MCF 10A (cell line): ENCODE measurements around the gene SPRED2. TPM values are rescaled to one million over a fixed set of nuclear protein-coding genes. Genes with fewer than 3 reads are reported as not detected.

ENCODE experiments used
- Bru-seq: library from RNA; stranded (reverse); fragments of 400-500 nt; gene quantifications from one replicate; lab custom pipeline; 2021; lab: Mats Ljungman, UMichigan
- BruChase-seq, 2 experiments: library from RNA; stranded (reverse); fragments of 400-500 nt; gene quantifications; one replicate each; lab custom pipeline; 2021; lab: Mats Ljungman, UMichigan
- BruUV-seq: library from RNA; stranded (reverse); fragments of 400-500 nt; replicated peaks from 2 replicates; lab custom pipeline; 2021; lab: Mats Ljungman, UMichigan
- CTCF ChIA-PET: fragments of 300-600 bp; sonication (Branson Sonifier 250); formaldehyde crosslinking; extraction: SDS; loops from one replicate; lab custom pipeline; 2021; ENCODE audit warnings: antibody characterized with exemption, inconsistent platforms; lab: Yijun Ruan, JAX
- POLR2A ChIA-PET: fragments of 300-600, 350-650 bp; sonication (Branson Sonifier 250); formaldehyde crosslinking; extraction: SDS; loops from one replicate; lab custom pipeline; 2020; ENCODE audit warnings: antibody characterized with exemption, inconsistent platforms; lab: Yijun Ruan, JAX
- DNase-seq: peaks from one replicate; pipeline ENCODE4 v3.0.0-alpha.2; 2018; ENCODE audit not compliant: unreplicated experiment
- H3K27ac Mint-ChIP-seq: one replicate; pipeline ENCODE4 v1.8.0; 2022; ENCODE audit warnings: mild to moderate bottlenecking, low read depth, mixed read lengths; ENCODE audit not compliant: unreplicated experiment
- H3K27me3 Mint-ChIP-seq: one replicate; pipeline ENCODE4 v1.8.0; 2022; ENCODE audit warnings: mixed read lengths; ENCODE audit not compliant: insufficient read depth, unreplicated experiment
- H3K36me3 Mint-ChIP-seq: one replicate; pipeline ENCODE4 v1.8.0; 2022; ENCODE audit warnings: mild to moderate bottlenecking, moderate library complexity, mixed read lengths; ENCODE audit not compliant: insufficient read depth, unreplicated experiment
- H3K4me1 Mint-ChIP-seq: one replicate; pipeline ENCODE4 v1.8.0; 2022; ENCODE audit warnings: mixed read lengths; ENCODE audit not compliant: insufficient read depth, unreplicated experiment
- H3K4me3 Mint-ChIP-seq: one replicate; pipeline ENCODE4 v1.8.0; 2022; ENCODE audit warnings: mild to moderate bottlenecking, moderate library complexity, mixed read lengths; ENCODE audit not compliant: unreplicated experiment
- H3K9me3 Mint-ChIP-seq: one replicate; pipeline ENCODE4 v1.8.0; 2022; ENCODE audit warnings: mixed read lengths; ENCODE audit not compliant: unreplicated experiment
- CTCF ChIP-seq: fragments of 200-600 bp; IDR thresholded peaks from one replicate; pipeline ENCODE4 v1.8.0; 2022; ENCODE audit warnings: antibody characterized with exemption, mild to moderate bottlenecking; ENCODE audit not compliant: unreplicated experiment
- intact Hi-C: fragments of 100-400 bp; cut with micrococcal nuclease; formaldehyde crosslinking; loops from 2 replicates; pipeline ENCODE4 v1.14.1; 2022
- long read RNA-seq: library from polyadenylated mRNA; stranded (forward); transcript quantifications from one replicate; pipeline ENCODE4 v2.0.0, GENCODE V29; 2022
- total RNA-seq: library from RNA; stranded (reverse); gene quantifications from 2 replicates; pipeline ENCODE4 v1.2.3, GENCODE V29; 2022

Gene SPRED2
- total RNA-seq (38.1 and 38.6 TPM in 2 replicates), Bru-seq, nascent RNA (percentile 84 among the genes with signal in this experiment), BruChase-seq, experiment 1, labeled RNA remaining after a 6-hour chase (percentile 74 among the genes with signal in this experiment), BruChase-seq, experiment 2, labeled RNA remaining after a 2-hour chase (percentile 75 among the genes with signal in this experiment)
- long read RNA-seq, full-length matches to known transcripts: 27 of 46 reads
- long read RNA-seq, partial matches to known transcripts: 0 of 46 reads
- long read RNA-seq, other reads (novel, unspliced or antisense): 19 of 46 reads

DNA sequence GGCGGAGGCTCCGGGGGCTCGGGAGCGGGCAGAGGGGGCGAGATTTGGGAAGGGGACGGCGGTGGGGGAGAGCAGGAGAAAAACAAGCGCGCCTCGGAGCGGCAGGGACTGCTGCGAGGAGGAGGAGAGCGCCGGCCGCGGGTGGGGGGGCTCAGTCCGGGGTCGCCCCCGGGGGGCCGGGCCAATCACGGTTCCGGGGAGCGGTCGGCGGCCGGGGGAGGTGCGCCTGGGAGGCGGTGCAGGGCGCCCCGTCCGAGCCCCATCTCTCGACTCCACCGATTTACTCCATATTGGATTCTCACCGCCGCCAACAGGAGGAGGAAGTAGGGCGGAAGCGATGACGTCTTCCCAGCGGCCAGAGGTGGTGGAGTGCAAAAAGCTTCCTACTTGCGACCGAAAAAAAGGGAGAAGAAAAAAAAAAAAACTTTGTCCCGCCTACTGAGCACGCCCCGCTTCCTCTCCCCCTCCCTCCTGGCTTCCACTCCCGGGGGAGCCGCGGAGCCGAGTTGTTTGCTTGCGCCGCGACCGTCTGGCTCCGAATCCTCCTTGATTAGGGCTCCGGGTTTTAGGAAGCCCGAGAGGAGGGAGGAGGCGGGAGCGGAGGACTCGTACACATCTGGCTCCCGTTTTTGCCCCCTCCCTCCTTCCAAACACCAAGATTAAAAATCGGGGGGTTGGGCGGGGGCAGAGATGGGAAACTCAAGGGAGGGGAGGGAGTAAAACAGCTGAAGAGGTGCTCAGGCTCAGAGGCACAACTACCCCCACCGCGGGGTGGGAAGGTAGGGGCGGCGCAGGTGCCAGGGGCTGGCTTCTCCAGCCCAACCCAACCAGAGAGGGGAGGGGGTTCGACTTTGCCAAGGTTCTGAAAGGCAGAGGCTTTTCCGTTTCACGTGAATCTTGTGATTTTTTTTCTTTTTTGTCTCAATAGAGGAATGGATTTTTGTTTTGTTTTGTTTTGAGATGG, at the start of gene SPRED2:
SPRED2 (minus strand) TSS at position 373 of the 964 bp plus-strand sequence. CDS start 612 bp downstream, outside the sequence.
- DNase-seq: peak; percentile 96
- peaks cover 5% of the 10 kb centered on the region for H3K4me1 Mint-ChIP-seq
- intact Hi-C loops: loop anchor here (1.0 kb wide), 3 partner anchors 49 to 167 kb away; no protein-coding TSS in a partner anchor
- H3K36me3 Mint-ChIP-seq: no peaks in the 10 kb centered on the region
- H3K4me3 Mint-ChIP-seq: peak within 1 kb of the TSS; percentile 93
- BruUV-seq: no TSS peak
- TF ChIP-seq CTCF: no peak
- peak within 1 kb of the TSS; percentile 89 for H3K27ac Mint-ChIP-seq
- ChIA-PET POLR2A (interaction anchor here (0.7 to 3.1 kb wide), 18 partner anchors 10 to 205 kb away, joined by 3 to 28 read pairs (median 4); partner anchors contain the start of gene ACTR2), CTCF (interaction anchor here (0.6 to 1.2 kb wide), 4 partner anchors 21 to 640 kb away, joined by 3 to 4 read pairs (median 3); no protein-coding TSS in a partner anchor)
- no peaks in the 10 kb centered on the region for H3K27me3 Mint-ChIP-seq
- H3K9me3 Mint-ChIP-seq: no peaks in the 10 kb centered on the region

DNA sequence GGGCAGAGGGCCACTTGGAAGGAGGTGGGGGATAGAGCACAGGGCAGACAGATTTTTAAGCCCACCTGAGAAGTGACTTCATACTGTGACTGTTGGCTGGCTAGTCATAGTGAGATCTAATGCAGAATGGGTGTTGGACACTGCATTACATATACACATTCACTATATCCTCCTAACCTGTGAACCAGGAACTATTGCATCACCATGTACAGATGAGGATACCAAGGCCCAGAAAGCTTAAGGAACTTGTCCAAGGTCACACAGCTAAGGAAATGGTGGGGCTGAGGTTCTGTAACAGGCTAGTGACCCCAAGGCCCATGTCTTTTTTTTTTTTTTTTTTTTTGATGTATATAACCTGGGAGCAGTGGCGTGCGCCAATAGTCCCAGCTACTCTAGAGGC, 49.6 kb upstream of the SPRED2 start:
- H3K9me3 Mint-ChIP-seq: no peaks in the 10 kb centered on the region
- intact Hi-C loops: no loop called here
- CTCF ChIA-PET: interaction anchor here (0.7 kb wide), 1 partner anchor 35 kb away, joined by 5 read pairs; no protein-coding TSS in a partner anchor

GRCh38 chr2:65479524-65479923, 47.1 kb upstream of the SPRED2 start:
- Mint-ChIP-seq H3K27me3 (no peaks in the 10 kb centered on the region), H3K9me3 (no peaks in the 10 kb centered on the region)

More for the DNA sequence above, 49.6 kb upstream of the SPRED2 start:
- TF ChIP-seq CTCF: no peak
- Mint-ChIP-seq H3K4me1 (no peaks in the 10 kb centered on the region), H3K27ac (no peak overlapping the region), H3K27me3 (no peaks in the 10 kb centered on the region), H3K4me3 (no peak overlapping the region), H3K36me3 (no peaks in the 10 kb centered on the region)
- POLR2A ChIA-PET: no interaction called here
- BruUV-seq: no TSS peak
- DNase-seq: no peak

More at GRCh38 chr2:65479524-65479923, 47.1 kb upstream of the SPRED2 start:
- H3K4me3 Mint-ChIP-seq: no peak overlapping the region
- no peak for TF ChIP-seq CTCF
- H3K36me3 Mint-ChIP-seq: no peaks in the 10 kb centered on the region
- no peak for DNase-seq
- intact Hi-C loops: no loop called here
- no peak overlapping the region for H3K27ac Mint-ChIP-seq
- POLR2A ChIA-PET: no interaction called here
- no peaks in the 10 kb centered on the region for H3K4me1 Mint-ChIP-seq
- CTCF ChIA-PET: no interaction called here
- no TSS peak for BruUV-seq
